Purkinje cell (primary cell): Measurements from ENCODE around the gene BCHE. TPM values are rescaled to one million over a fixed set of nuclear protein-coding genes. Genes with fewer than 3 reads are reported as not detected.

Experiments
- polyA plus RNA-seq: library from polyadenylated mRNA; unstranded; fragments of >200 nt; fragmentation: Nextera tagmentation; gene quantifications from 2 replicates; pipeline ENCODE4 v1.2.1, GENCODE V29; 2014

Gene BCHE
- polyA plus RNA-seq = 30.3 and 40.8 TPM in 2 replicates

DNA sequence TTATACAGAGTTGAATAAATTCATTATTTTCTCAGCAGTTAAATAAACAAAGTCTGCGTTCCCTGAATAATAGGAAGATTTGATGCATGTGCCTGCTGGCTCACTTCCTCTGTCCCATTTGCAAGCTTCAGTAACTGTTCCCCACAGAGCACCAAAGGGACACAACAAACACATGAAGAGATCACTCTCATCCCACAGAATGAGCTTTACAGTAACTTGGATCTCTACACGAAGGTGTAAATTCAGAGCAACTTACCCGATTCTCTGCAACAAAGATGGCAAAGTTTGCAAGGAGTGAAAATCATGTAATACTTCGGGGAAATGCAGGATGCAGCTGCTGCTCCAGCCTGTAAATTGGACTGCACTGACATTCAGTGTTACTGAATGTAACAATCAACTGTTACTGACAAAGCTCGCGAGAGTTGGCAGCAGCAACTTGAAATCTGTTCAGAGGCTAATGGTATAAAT lies at the start of gene BCHE:
Gene BCHE, minus strand, starts transcription at position 366 of the 468 bp plus-strand sequence. CDS start 6,390 bp downstream, outside the sequence.

